ENCODE measurements around the gene C8A.

- TF ChIP-seq CTCF (IDR thresholded peaks at IDR 0.05) (no peak), EP300 (IDR thresholded peaks at IDR 0.05) (no peak)
These were observed 36.7 kb upstream of the C8A start for GRCh38 chr1:56817716-56818463.
